WI38 (cell line): Measurements from ENCODE around the gene ALDH1B1.

ENCODE experiments used
- H3K4me3 ChIP-seq: 2 replicates; pipeline ENCODE4 v1.5.1; 2011; ENCODE audit warnings: low read depth, mild to moderate bottlenecking, control low read depth, low read length
- CTCF ChIP-seq: IDR thresholded peaks from 2 replicates; pipeline ENCODE4 v1.5.1; 2012; ENCODE audit warnings: low read depth, mild to moderate bottlenecking, control low read depth, low read length

Gene ALDH1B1

DNA sequence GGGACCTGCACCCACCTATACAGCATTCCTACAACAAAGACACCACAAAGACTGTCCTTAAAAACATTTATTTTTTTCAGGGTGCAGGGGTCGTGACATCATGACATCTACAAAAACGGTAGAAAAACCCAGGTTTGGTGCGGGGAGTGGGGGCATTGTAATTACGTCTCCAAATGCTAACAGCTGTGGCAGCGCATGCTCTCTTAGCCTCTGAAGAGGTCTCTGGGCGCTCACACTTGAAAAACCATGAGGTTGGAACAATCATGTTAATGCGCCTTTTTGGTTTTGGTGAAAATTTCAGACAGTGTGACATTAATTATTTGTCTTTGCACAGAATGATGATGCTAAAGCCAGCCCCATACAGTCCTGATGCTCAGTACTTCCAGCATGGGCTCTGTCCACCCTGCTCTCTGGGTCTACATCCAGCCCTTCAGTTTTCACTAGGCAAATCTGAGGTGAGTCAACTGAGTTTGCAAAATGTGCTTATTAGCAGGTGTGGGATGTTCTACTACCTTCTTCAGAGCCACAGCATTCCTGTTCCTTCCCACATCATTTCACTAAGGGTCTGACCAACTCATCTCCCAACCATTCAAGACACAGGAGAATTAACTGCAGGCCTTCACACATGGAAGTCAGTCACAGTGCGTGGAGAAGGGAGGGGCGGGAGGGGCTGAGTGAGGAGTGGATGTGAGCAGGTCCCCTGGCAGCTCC is 14.1 kb downstream of the ALDH1B1 start:
- no peak overlapping the region for H3K4me3 ChIP-seq
- TF ChIP-seq CTCF, result no peak

DNA sequence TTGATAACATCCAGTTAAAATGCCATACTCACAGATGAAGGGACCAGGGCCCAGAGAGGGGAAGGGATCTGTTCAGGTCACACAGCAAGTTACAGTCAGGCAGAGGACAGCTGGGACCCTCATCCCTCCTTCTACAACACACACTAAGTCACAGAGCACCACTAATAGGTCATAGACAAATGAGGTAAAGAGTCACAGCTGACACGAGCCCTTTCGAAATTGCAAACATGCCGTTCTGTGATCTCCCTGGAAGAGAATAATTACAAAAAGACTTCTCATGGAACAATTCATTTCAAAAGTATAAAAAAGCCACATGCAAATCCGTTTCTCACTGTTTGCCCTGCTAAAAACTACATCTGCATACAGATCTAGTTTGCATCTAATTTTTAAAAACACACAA is 16.2 kb downstream of the ALDH1B1 start:
- TF ChIP-seq CTCF, result no peak

GRCh38 chr9:38412751-38413150 is 20.2 kb downstream of the ALDH1B1 start:
- no peak for TF ChIP-seq CTCF
- no peak overlapping the region for H3K4me3 ChIP-seq

More for the DNA sequence above, 16.2 kb downstream of the ALDH1B1 start:
- no peak overlapping the region for H3K4me3 ChIP-seq

DNA sequence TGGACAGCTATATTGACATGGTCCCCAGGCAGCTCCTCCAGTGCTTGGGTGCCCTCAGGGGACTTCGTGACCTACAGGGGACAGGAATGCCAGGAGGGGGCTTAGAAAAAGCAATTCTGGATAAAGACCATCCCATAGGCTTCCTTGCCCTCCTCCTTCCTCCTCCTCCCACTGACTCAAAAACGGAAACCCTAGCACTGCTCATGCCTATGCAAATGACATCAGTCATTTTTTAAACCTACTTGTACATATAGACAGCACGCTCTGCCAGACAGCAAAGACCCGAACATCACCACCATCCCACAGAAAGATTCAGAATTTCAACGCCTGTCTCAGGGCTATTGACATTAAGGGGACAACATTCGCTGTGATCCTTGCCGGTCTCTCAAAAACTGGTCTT is 20.8 kb downstream of the ALDH1B1 start:
- H3K4me3 ChIP-seq, result no peak overlapping the region
- no peak for TF ChIP-seq CTCF

- TF ChIP-seq CTCF, result no peak
Observed at GRCh38 chr9:38414040-38414723, 21.7 kb downstream of the ALDH1B1 start.

DNA sequence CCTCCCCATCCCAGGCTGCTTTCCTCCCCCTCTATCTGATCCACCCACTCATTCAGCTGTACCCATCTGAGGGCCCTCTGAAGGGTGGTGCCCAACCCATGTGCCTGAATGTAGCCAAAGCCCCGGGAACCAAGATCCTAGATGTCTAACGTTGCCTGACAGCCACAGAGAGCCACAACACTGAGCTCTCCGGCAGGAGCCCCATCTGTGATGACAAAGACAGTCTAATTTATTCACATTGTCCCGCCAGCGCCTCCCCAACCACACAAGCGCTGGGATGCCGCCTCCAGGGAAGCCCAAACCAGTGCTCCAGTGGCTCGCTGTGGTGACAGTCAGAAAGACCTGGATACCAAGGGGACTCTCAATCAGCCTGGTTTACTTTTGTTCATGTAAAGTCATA is 23.4 kb downstream of the ALDH1B1 start:
- H3K4me3 ChIP-seq, result no peak overlapping the region
- TF ChIP-seq CTCF, result no peak

More at GRCh38 chr9:38414040-38414723, 21.7 kb downstream of the ALDH1B1 start:
- no peak overlapping the region for H3K4me3 ChIP-seq

DNA sequence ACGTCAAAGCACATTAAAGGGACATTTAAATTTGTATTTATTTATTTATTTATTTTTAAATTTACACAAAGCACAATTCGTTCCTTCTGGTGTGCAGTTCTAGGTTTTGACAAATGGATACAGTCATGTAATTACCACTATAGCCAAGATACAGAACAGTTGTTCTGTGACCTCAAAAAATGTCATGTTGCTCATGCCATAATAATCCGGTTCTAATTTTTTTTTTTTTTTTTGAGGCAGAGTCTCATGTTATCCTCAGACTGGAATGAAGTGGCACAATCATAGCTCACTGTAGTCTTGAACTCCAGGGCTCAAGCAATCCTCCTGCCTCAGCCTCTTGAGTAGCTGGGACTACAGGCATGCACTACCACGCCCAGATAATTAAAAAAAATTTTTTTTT is 24.0 kb downstream of the ALDH1B1 start:
- no peak for TF ChIP-seq CTCF

More for the DNA sequence above, 24.0 kb downstream of the ALDH1B1 start:
- H3K4me3 ChIP-seq, result no peak overlapping the region
